Superior temporal gyrus (tissue), 1 donor: ENCODE data around the gene PTPRD.
"Not testable (repeated sequence)": the region's sequence is repeated elsewhere in the genome, so short reads cannot be mapped to it uniquely, and the experiment has no call there.

Source experiments
- DNase-seq: peaks from one replicate; pipeline ENCODE4 v3.0.0-alpha.2; 2016; ENCODE audit errors: extremely low spot score

PTPRD gene

GRCh38 chr9:10479172-10479571 lies 133.6 kb downstream of the PTPRD start:
- no peak for DNase-seq

GRCh38 chr9:10449201-10449617 lies 163.6 kb downstream of the PTPRD start:
- not testable (repeated sequence) for DNase-seq

GRCh38 chr9:10447036-10447435 lies 165.8 kb downstream of the PTPRD start:
- DNase-seq = no peak

GRCh38 chr9:10443868-10444204 lies 169.0 kb downstream of the PTPRD start:
- DNase-seq = no peak

GRCh38 chr9:10443181-10443867 lies 169.5 kb downstream of the PTPRD start:
- no peak for DNase-seq

- no peak for DNase-seq
These were observed 173.8 kb downstream of the PTPRD start for GRCh38 chr9:10438955-10439354.

- no peak for DNase-seq
These were observed 176.0 kb downstream of the PTPRD start for GRCh38 chr9:10436756-10437155.

- no peak for DNase-seq
These were observed 178.4 kb downstream of the PTPRD start for GRCh38 chr9:10434412-10434811.

GRCh38 chr9:10411272-10411671 lies 201.5 kb downstream of the PTPRD start:
- no peak for DNase-seq

GRCh38 chr9:10403283-10403682 lies 209.5 kb downstream of the PTPRD start:
- DNase-seq = no peak

- no peak for DNase-seq
These were observed 216.2 kb downstream of the PTPRD start for GRCh38 chr9:10396615-10397014.

- DNase-seq = no peak
These were observed 225.5 kb downstream of the PTPRD start for GRCh38 chr9:10387282-10387681.

- no peak for DNase-seq
These were observed 241.0 kb downstream of the PTPRD start for GRCh38 chr9:10371824-10372223.

GRCh38 chr9:10366171-10366779 lies 246.5 kb downstream of the PTPRD start:
- DNase-seq = peak; percentile 83

GRCh38 chr9:10354591-10354990 lies 258.2 kb downstream of the PTPRD start:
- DNase-seq = no peak

GRCh38 chr9:10345621-10346020 lies 267.2 kb downstream of the PTPRD start:
- DNase-seq = not testable (repeated sequence)

- DNase-seq = no peak
These were observed 271.7 kb downstream of the PTPRD start for GRCh38 chr9:10341057-10341456.

GRCh38 chr9:10339152-10339551 lies 273.6 kb downstream of the PTPRD start:
- no peak for DNase-seq

GRCh38 chr9:10331157-10331556 lies 281.6 kb downstream of the PTPRD start:
- no peak for DNase-seq

- no peak for DNase-seq
These were observed 330.7 kb downstream of the PTPRD start for GRCh38 chr9:10282084-10282483.

- no peak for DNase-seq
These were observed 337.8 kb downstream of the PTPRD start for GRCh38 chr9:10274988-10275387.

- DNase-seq = no peak
These were observed 338.6 kb downstream of the PTPRD start for GRCh38 chr9:10274175-10274574.

- DNase-seq = no peak
These were observed 340.0 kb downstream of the PTPRD start for GRCh38 chr9:10272830-10273229.
